Measurements from ENCODE around the gene NR4A1. TPM values are rescaled to one million over a fixed set of nuclear protein-coding genes. Genes with fewer than 3 reads are reported as not detected.

The NR4A1 gene
- total and polyA plus RNA-seq, 2 of the 13 experiments (the other 11 are each of a cell fraction or from before 2014, with no cell fraction given) = 5.7 to 15.2 TPM

GRCh38 chr12:52010692-52011601, 40.3 kb upstream of the NR4A1 start:
- peaks cover 46% of the 10 kb centered on the region for H3K4me1 ChIP-seq (ENCODE audit: insufficient read depth, low read length)
- BruUV-seq (replicated peaks) = TSS peak; percentile 76
- 13% methylated on average over 4 of the region's 8 CpGs for WGBS (ENCODE audit: low lambda C conversion rate)
- H3K36me3 ChIP-seq (replicated peaks in 1 of 2; ENCODE audit: control insufficient read depth in 1 of 2, insufficient read depth in 2 of 2, low read length in 2 of 2) = peaks cover 4 to 6% of the 10 kb centered on the region in 2 experiments; a peak in 2 of 5 replicates
- peak overlapping the region; percentile 66 for H3K9ac ChIP-seq (ENCODE audit: insufficient read depth, low read depth, low read length)
- POLR2A ChIA-PET = interaction anchor here (0.7 to 3.2 kb wide), 8 partner anchors 8 to 72 kb away, joined by 3 to 45 read pairs (median 8); partner anchors contain the start of gene NR4A1
- H4K20me1 ChIP-seq (ENCODE audit: insufficient read depth, low read length) = no peaks in the 10 kb centered on the region
- H2AFZ ChIP-seq (ENCODE audit: low read length) = no peak overlapping the region
- peak overlapping the region; percentile 86 for H3K4me2 ChIP-seq (ENCODE audit: low read depth, low read length)
- H3K9me3 ChIP-seq (ENCODE audit: low read length) = no peaks in the 10 kb centered on the region
- H3K79me2 ChIP-seq (ENCODE audit: insufficient read depth, low read length) = no peaks in the 10 kb centered on the region
- peak overlapping the region; percentile 62 for H3K27ac ChIP-seq (ENCODE audit: extremely low read length, insufficient read depth, low read length)
- 0 out of 5 replicates have a peak, but pooled peaks cover 0 to 1% of the 10 kb centered on the region in 2 experiments for H3K27me3 ChIP-seq (ENCODE audit: control insufficient read depth in 1 of 2, insufficient read depth in 2 of 2, low read length in 2 of 2)
- peak; percentile 83 for FAIRE-seq
- in situ Hi-C loops (cut with HindIII; ENCODE audit: extremely low pct_ligation_motif_present, low pct_unique_long_range_greater_than_20kb) (no loop called here), intact Hi-C loops (cut with micrococcal nuclease; ENCODE audit: unreplicated experiment) (no loop called here)
- peak; percentile 57 for ATAC-seq
- H3K4me3 ChIP-seq (replicated peaks in 1 of 3; ENCODE audit: insufficient read depth in 1 of 3, low read depth in 2 of 3, low read length in 3 of 3) = peak overlapping the region; percentile 19 to 64 (median 50)
- CTCF ChIA-PET (ENCODE audit: low intra/inter-chr PET ratio, low total read pairs) = interaction anchor here (0.7 kb wide), 1 partner anchor 10 kb away, joined by 3 read pairs; no protein-coding TSS in a partner anchor
- peak; percentile 50 for DNase-seq (ENCODE audit: low spot score)
- TF ChIP-seq SNAPC2 (CRISPR knock-in tag; IDR thresholded peaks at IDR 0.05) (no peak), DZIP1 (CRISPR knock-in tag; IDR thresholded peaks at IDR 0.05) (no peak), NCOR1 (IDR thresholded peaks at IDR 0.05; ENCODE audit: borderline replicate concordance, low read length) (peak; percentile 68), RFX5 (IDR thresholded peaks at IDR 0.05; ENCODE audit: low read depth, low read length) (no peak), CBX1 (IDR thresholded peaks at IDR 0.05; ENCODE audit: low read depth) (no peak), CEBPB (IDR thresholded peaks at IDR 0.05; ENCODE audit: borderline replicate concordance, low read depth, low read length) (no peak), CHCHD3 (CRISPR knock-in tag; IDR thresholded peaks at IDR 0.05) (no peak), CEBPZ (IDR thresholded peaks at IDR 0.05; ENCODE audit: low read length) (no peak), ZNF564 (CRISPR knock-in tag; IDR thresholded peaks at IDR 0.05) (no peak), NR2F6 (IDR thresholded peaks at IDR 0.05) (peak; percentile 54; the same call in 1 of the 2 replicates), NR2F6 (CRISPR knock-in tag; IDR thresholded peaks at IDR 0.05) (peak; percentile 59; the same call in 1 of the 2 replicates), ELK4 (CRISPR knock-in tag; IDR thresholded peaks at IDR 0.05; ENCODE audit: borderline replicate concordance) (no peak), ZGPAT (CRISPR knock-in tag; IDR thresholded peaks at IDR 0.05) (no peak)

Measured in HepG2 (cell line).